Ovary (tissue), 1 donor: ENCODE results near the gene FATE1.

Experiments
- EP300 ChIP-seq: sonication (generic); formaldehyde crosslinking; IDR thresholded peaks from one replicate; pipeline ENCODE4 v1.6.1; 2017; ENCODE audit warnings: antibody characterized with exemption
- POLR2A ChIP-seq: fragments of 450-650 bp; IDR thresholded peaks from one replicate; pipeline ENCODE4 v1.6.1; 2017; ENCODE audit warnings: antibody characterized with exemption, mild to moderate bottlenecking, moderate library complexity

DNA sequence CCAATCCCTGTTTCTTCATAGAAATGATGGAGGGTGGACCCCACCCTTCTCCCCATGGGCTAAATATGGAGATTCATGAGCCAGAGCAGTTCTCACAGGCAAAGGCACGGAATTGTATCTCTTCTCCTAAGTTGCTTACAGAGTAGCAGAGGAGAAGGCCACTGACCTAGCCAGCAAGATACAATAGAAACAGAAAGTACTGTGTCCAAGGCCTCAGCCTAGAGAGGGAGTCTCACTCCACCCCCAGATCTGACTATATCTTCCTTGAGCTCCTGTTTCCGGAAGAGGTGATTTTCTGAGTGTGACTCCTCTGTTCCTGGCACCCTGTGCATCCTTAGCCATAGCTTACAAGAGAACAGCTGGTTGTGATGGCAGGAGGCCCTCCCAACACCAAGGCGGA lies at the start of gene FATE1:
- TF ChIP-seq EP300 (no peak), POLR2A (no peak)
